ENCODE data around the gene FRMPD4. TPM values are rescaled to one million over a fixed set of nuclear protein-coding genes. Genes with fewer than 3 reads are reported as not detected.

Gene FRMPD4
- total and polyA plus RNA-seq, 2 donors (not counting 3 experiments of a cell fraction or from before 2014, with no cell fraction given) = not detected

DNA sequence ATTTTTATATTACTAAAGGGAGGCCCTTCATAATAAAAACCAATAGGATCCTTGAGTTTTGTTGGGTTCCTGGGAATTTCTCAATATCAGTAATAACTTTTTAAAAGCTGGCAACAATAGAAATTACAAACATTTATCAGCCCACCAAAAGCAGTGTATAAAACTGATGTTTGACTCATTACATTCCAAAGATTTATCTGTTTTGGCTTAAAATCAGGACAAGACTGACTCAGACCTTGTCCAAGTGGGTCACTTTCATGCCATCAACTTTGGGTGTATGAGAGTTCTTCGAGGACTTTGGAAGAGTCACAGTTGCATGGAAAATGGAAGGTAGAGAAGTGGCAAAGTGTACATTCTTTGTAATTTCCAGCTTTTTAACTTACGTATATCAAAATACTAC lies 102.8 kb downstream of the FRMPD4 start:
- no peaks in the 10 kb centered on the region for H3K79me2 ChIP-seq (ENCODE audit: control insufficient read depth, insufficient read depth, low read length)
- no peaks in the 10 kb centered on the region for H4K20me1 ChIP-seq (replicated peaks; ENCODE audit: control insufficient read depth, extremely low read depth, insufficient read depth, low read length)
- dilution Hi-C loops (cut with MboI; ENCODE audit: extremely low pct_ligation_motif_present, low sequenced_read_pairs) (no loop called here), intact Hi-C loops (cut with micrococcal nuclease) (no loop called here)
- DNase-seq (ENCODE audit: low read depth, low spot score) (no peak), FAIRE-seq (no peak)
- ChIA-PET CTCF (no interaction called here), POLR2A (no interaction called here)
- BruUV-seq (replicated peaks) = no TSS peak
- no peak overlapping the region for H3K27ac ChIP-seq (ENCODE audit: insufficient read depth, low read depth, low read length)
- no peak overlapping the region for H3K4me2 ChIP-seq (ENCODE audit: insufficient read depth, low read length)
- TF ChIP-seq EZH2 (IDR thresholded peaks at IDR 0.05; ENCODE audit: borderline replicate concordance, low read depth, low read length, severe bottlenecking) (no peak), GATA2 (IDR thresholded peaks at IDR 0.05; ENCODE audit: insufficient read depth, insufficient read length, low read depth, low read length) (no peak), POLR2A (IDR thresholded peaks at IDR 0.05; ENCODE audit: low read depth, low read length) (no peak), JUN (IDR thresholded peaks at IDR 0.05; ENCODE audit: borderline replicate concordance, insufficient read depth, insufficient read length, low read depth) (no peak), POLR2AphosphoS5 (IDR thresholded peaks at IDR 0.05; ENCODE audit: insufficient read depth, low read depth, low read length) (no peak), CTCF (IDR thresholded peaks at IDR 0.05; ENCODE audit: extremely low read depth in 1 of 2, insufficient read depth in 1 of 2, low read depth in 1 of 2, low read length in 2 of 2) (no peak), MYC (IDR thresholded peaks at IDR 0.05; ENCODE audit: low read depth, low read length) (no peak), FOS (IDR thresholded peaks at IDR 0.05; ENCODE audit: borderline replicate concordance, insufficient read depth, low read length) (no peak)
- TF ChIP-seq, protein P1, sequence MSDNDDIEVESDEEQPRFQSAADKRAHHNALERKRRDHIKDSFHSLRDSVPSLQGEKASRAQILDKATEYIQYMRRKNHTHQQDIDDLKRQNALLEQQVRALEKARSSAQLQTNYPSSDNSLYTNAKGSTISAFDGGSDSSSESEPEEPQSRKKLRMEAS (IDR thresholded peaks at IDR 0.05; ENCODE audit: insufficient read depth, insufficient read length) = no peak
- H3K9me1 ChIP-seq (replicated peaks; ENCODE audit: control insufficient read depth, extremely low read depth, insufficient read depth, low read length) = no peaks in the 10 kb centered on the region
- no peaks in the 10 kb centered on the region for H3K27me3 ChIP-seq (ENCODE audit: control insufficient read depth in 2 of 2, insufficient read depth in 2 of 2, low read length in 2 of 2)
- no peaks in the 10 kb centered on the region for H3K4me1 ChIP-seq (ENCODE audit: control insufficient read depth, extremely low read depth, insufficient read depth, low read length)
- H3K4me3 ChIP-seq (replicated peaks in 1 of 3; ENCODE audit: insufficient read depth in 1 of 3, low read depth in 1 of 3, low read length in 3 of 3) = no peak overlapping the region
- H2AFZ ChIP-seq (ENCODE audit: low read depth, low read length) = no peak overlapping the region
- H3K9me3 ChIP-seq (replicated peaks; ENCODE audit: control insufficient read depth, insufficient read depth, low read length) = no peaks in the 10 kb centered on the region
- no peaks in the 10 kb centered on the region for H3K36me3 ChIP-seq (ENCODE audit: control insufficient read depth in 2 of 2, extremely low read depth in 1 of 2, insufficient read depth in 2 of 2, low read length in 2 of 2)
- H3K9ac ChIP-seq (replicated peaks; ENCODE audit: extremely low read depth, insufficient read depth, low read length) = no peak overlapping the region
